Measurements from ENCODE around the gene PPY. TPM values are rescaled to one million over a fixed set of nuclear protein-coding genes. Genes with fewer than 3 reads are reported as not detected.
"Not testable (repeated sequence)": the region's sequence is repeated elsewhere in the genome, so short reads cannot be mapped to it uniquely, and the experiment has no call there.

PPY gene
- total and polyA plus RNA-seq, 11 donors, result not detected

DNA sequence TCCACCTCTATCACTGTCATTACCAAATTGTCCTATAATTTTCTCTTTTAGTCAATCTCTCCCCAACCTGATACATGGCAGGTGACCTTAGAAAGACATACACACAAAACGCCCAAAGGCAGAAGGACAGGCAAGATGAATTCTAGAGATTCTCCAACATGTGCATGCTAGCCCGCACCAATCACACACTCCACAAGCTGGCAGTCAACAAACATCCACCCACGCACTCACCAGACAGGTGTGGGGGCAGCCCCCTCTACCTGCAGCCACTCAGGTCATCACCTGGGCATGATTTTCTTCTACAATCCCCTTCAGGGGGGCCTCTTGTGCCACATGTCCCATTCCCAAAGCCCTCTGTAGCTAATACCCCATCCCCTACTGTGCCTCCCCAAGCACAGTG lies 44.4 kb downstream of the PPY start:
- ATAC-seq (no peak), DNase-seq (no peak)
- Histone ChIP-seq H3K4me1 (peaks cover 0 to 19% (median 12%) of the 10 kb centered on the region in 12 donors), H3K27me3 (no peaks in the 10 kb centered on the region), H3K36me3 (peaks cover 0 to 20% (median 3%) of the 10 kb centered on the region in 9 donors), H3K4me3 (no peak overlapping the region), H3K27ac (no peak overlapping the region), H3K9me3 (no peaks in the 10 kb centered on the region)
- no peak for TF ChIP-seq POLR2A (IDR thresholded peaks at IDR 0.05)
- TF ChIP-seq, protein P1, sequence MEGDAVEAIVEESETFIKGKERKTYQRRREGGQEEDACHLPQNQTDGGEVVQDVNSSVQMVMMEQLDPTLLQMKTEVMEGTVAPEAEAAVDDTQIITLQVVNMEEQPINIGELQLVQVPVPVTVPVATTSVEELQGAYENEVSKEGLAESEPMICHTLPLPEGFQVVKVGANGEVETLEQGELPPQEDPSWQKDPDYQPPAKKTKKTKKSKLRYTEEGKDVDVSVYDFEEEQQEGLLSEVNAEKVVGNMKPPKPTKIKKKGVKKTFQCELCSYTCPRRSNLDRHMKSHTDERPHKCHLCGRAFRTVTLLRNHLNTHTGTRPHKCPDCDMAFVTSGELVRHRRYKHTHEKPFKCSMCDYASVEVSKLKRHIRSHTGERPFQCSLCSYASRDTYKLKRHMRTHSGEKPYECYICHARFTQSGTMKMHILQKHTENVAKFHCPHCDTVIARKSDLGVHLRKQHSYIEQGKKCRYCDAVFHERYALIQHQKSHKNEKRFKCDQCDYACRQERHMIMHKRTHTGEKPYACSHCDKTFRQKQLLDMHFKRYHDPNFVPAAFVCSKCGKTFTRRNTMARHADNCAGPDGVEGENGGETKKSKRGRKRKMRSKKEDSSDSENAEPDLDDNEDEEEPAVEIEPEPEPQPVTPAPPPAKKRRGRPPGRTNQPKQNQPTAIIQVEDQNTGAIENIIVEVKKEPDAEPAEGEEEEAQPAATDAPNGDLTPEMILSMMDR (IDR thresholded peaks at IDR 0.05), result no peak
- intact Hi-C loops (cut with DNase I), result no loop called here
- WGBS, 4 donors, result 90 to 98% (median 93%) methylated on average over 3 of the region's 3 CpGs

DNA sequence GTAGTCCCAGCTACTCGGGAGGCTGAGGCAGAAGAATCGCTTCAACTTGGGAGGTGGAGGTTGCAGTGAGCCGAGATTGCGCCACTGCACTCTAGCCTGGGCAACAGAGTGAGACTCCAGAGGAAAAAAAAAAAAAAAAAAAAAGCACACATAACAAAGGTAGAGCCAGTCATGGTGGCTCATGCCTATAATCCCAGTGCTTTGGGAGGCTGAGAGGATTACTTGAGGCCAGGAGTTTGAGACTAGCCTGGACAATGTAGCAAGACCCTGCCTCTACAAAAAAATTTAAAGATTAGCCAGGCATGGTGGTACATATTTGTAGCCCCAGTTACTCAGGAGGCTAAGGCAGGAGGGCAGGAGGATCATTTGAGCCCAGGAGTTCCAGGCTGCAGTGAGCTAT lies 47.8 kb downstream of the PPY start:
- ATAC-seq; H3K9me3 ChIP-seq; H3K27me3 ChIP-seq; intact Hi-C loops (cut with DNase I); H3K27ac ChIP-seq; H3K4me3 ChIP-seq; DNase-seq; H3K4me1 ChIP-seq: not testable (repeated sequence)
- 89 to 98% (median 93%) methylated on average over 4 of the region's 4 CpGs for WGBS, 4 donors
- peaks cover 0 to 20% (median 3%) of the 10 kb centered on the region in 9 donors for H3K36me3 ChIP-seq

DNA sequence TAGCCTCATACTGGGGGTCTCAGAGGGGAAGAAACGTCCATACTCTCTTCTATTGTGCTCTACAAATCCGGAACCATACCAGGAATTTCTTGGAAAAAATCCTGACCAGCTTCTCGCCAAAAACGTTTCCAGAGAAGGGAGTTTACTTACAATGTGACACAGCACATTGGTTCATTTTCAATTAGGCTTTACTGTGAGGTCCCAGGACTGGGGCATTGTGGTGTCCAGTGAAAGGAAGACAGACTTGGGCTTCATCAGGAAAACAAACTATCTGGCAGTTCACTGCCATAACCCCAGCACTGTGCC lies 49.7 kb downstream of the PPY start:
- no peaks in the 10 kb centered on the region for H3K4me1 ChIP-seq
- DNase-seq (no peak), ATAC-seq (no peak)
- 43 to 58% (median 53%) methylated on average over 4 of the region's 4 CpGs for WGBS, 4 donors
- intact Hi-C loops (cut with DNase I), result no loop called here
- peaks cover 0 to 16% (median 3%) of the 10 kb centered on the region in 9 donors for H3K36me3 ChIP-seq
- no peak overlapping the region for H3K27ac ChIP-seq
- no peak overlapping the region for H3K4me3 ChIP-seq
- no peaks in the 10 kb centered on the region for H3K9me3 ChIP-seq
- no peaks in the 10 kb centered on the region for H3K27me3 ChIP-seq
- TF ChIP-seq POLR2A (IDR thresholded peaks at IDR 0.05), result no peak
- TF ChIP-seq, protein P1 (IDR thresholded peaks at IDR 0.05), result no peak

DNA sequence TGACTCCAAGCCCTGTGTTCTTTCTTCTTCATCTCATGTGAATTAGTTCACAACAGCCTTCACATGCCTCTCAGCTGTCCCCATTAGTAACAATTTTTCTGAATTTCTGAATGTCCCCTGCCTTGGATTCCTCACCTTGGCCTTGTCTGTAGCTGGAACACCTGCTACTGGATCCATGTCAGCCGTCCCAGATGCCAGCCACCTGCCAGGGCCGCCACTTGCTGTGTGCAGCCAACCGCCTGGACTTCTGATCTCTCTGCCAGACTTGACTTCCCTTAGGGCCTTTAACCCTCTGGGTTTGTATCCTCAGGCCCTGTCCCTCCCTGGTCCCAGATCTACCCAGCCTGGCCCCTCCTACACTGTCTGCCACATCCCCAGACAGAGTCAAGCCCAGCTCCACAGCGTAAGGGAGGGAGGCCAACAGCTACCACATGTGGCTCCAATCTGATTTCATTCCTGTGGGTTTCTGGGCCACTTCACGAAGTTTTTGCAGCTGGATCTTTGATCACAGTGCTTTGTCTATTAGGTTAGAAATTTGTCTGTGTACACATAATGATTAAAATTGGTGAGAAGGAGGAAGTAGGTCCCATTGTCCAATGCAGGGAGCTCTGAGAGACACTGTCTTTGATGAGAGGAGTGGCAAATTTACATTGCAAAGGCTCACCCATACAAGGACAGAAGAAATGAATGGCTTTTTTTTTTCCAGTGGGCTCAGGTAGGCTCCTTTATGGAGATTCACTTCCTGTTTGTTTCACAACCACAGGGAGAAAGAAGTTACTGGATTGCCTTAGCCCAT lies 50.2 kb downstream of the PPY start:
- no peak overlapping the region for H3K27ac ChIP-seq
- H3K4me1 ChIP-seq, result no peaks in the 10 kb centered on the region
- H3K4me3 ChIP-seq, result no peak overlapping the region
- intact Hi-C loops (cut with DNase I), result no loop called here
- H3K36me3 ChIP-seq, result peaks cover 0 to 10% (median 2%) of the 10 kb centered on the region in 9 donors
- no peaks in the 10 kb centered on the region for H3K9me3 ChIP-seq
- H3K27me3 ChIP-seq, result no peaks in the 10 kb centered on the region
- no peak for ATAC-seq
- DNase-seq, result no peak
- TF ChIP-seq, protein P1 (IDR thresholded peaks at IDR 0.05), result no peak
- no peak for TF ChIP-seq POLR2A (IDR thresholded peaks at IDR 0.05)
- WGBS, 4 donors, result 71 to 86% (median 81%) methylated on average over 5 of the region's 5 CpGs

Other genes with a start within 250 kb of the PPY start
- not detected for gene SOST, start 183.7 kb downstream of the PPY start, total RNA-seq
- gene SOST, start 183.7 kb downstream of the PPY start, polyA plus RNA-seq, result not detected
- gene DUSP3, start 163.5 kb downstream of the PPY start, total RNA-seq, result 100 to 1,000 TPM; 210 to 363 (median 267) TPM
- 100 to 1,000 TPM; 208 to 312 TPM for gene DUSP3, start 163.5 kb downstream of the PPY start, polyA plus RNA-seq
- gene CFAP97D1, start 162.0 kb downstream of the PPY start, total RNA-seq, result under 1 TPM in 2 of 9 donors, not detected in 7; 0.05 to 0.45 TPM
- not detected for gene CFAP97D1, start 162.0 kb downstream of the PPY start, polyA plus RNA-seq
- 10 to 100 TPM; 13.8 to 70.2 (median 25.3) TPM for gene MPP3, start 109.3 kb downstream of the PPY start, total RNA-seq
- 10 to 100 TPM; 40.0 to 45.4 TPM for gene MPP3, start 109.3 kb downstream of the PPY start, polyA plus RNA-seq
- 10 to 100 TPM in 7 of 9 donors, 1 to 10 TPM in 2; 7.3 to 85.8 (median 19.9) TPM for gene CD300LG, start 95.3 kb downstream of the PPY start, total RNA-seq
- 10 to 100 TPM; 15.5 to 37.2 TPM for gene CD300LG, start 95.3 kb downstream of the PPY start, polyA plus RNA-seq
- 10 to 100 TPM; 10.4 to 22.3 (median 15.4) TPM for gene MPP2, start 34.9 kb downstream of the PPY start, total RNA-seq
- gene MPP2, start 34.9 kb downstream of the PPY start, polyA plus RNA-seq, result 10 to 100 TPM in 1 of 2 donors, 1 to 10 TPM in 1; 6.7 to 12.8 TPM
- not detected for gene PYY, start 11.5 kb upstream of the PPY start, total RNA-seq
- gene PYY, start 11.5 kb upstream of the PPY start, polyA plus RNA-seq, result not detected
- 1 to 10 TPM in 3 of 9 donors, under 1 TPM in 6; 0.20 to 1.2 (median 0.37) TPM for gene NAGS, start 62.1 kb upstream of the PPY start, total RNA-seq
- 1 to 10 TPM in 1 of 2 donors, under 1 TPM in 1; 0.57 to 1.2 TPM for gene NAGS, start 62.1 kb upstream of the PPY start, polyA plus RNA-seq
- 10 to 100 TPM; 13.4 to 22.1 (median 19.3) TPM for gene TMEM101, start 72.5 kb upstream of the PPY start, total RNA-seq
- gene TMEM101, start 72.5 kb upstream of the PPY start, polyA plus RNA-seq, result 10 to 100 TPM; 16.7 to 31.1 TPM
- gene LSM12, start 124.2 kb upstream of the PPY start, total RNA-seq, result 10 to 100 TPM; 38.4 to 55.6 (median 44.1) TPM
- gene LSM12, start 124.2 kb upstream of the PPY start, polyA plus RNA-seq, result 10 to 100 TPM; 30.8 to 41.2 TPM
- 10 to 100 TPM; 28.5 to 46.5 (median 36.6) TPM for gene G6PC3, start 128.3 kb upstream of the PPY start, total RNA-seq
- 10 to 100 TPM; 52.4 to 75.1 TPM for gene G6PC3, start 128.3 kb upstream of the PPY start, polyA plus RNA-seq
- 100 to 1,000 TPM in 2 of 9 donors, 10 to 100 TPM in 7; 54.6 to 283 (median 70.1) TPM for gene HDAC5, start 181.2 kb upstream of the PPY start, total RNA-seq
- gene HDAC5, start 181.2 kb upstream of the PPY start, polyA plus RNA-seq, result 10 to 100 TPM; 64.2 to 91.0 TPM
- gene HROB, start 199.5 kb upstream of the PPY start, total RNA-seq, result 1 to 10 TPM in 4 of 9 donors, under 1 TPM in 5; 0.47 to 5.8 (median 0.84) TPM
- gene HROB, start 199.5 kb upstream of the PPY start, polyA plus RNA-seq, result under 1 TPM; 0.34 to 0.42 TPM
- 10 to 100 TPM in 7 of 9 donors, 1 to 10 TPM in 2; 7.7 to 71.1 (median 13.8) TPM for gene ASB16, start 228.2 kb upstream of the PPY start, total RNA-seq
- 1 to 10 TPM; 1.5 to 5.1 TPM for gene ASB16, start 228.2 kb upstream of the PPY start, polyA plus RNA-seq
- gene TMUB2, start 244.5 kb upstream of the PPY start, total RNA-seq, result 10 to 100 TPM; 18.8 to 37.4 (median 21.8) TPM
- 10 to 100 TPM; 24.7 to 35.1 TPM for gene TMUB2, start 244.5 kb upstream of the PPY start, polyA plus RNA-seq

Data from heart left ventricle (tissue), 16 donors.